Muscle of back (tissue), 11 donors: ENCODE data around the gene CDYL. TPM values are rescaled to one million over a fixed set of nuclear protein-coding genes. Genes with fewer than 3 reads are reported as not detected.

Experiments used
- DNase-seq, 3 donors: peaks; one replicate each; pipeline versions ENCODE4 v3.0.0 to v3.0.0-alpha.2; 2013
- polyA plus RNA-seq, 10 donors: library from polyadenylated mRNA; unstranded; fragments of 120-200 nt; gene quantifications; one replicate each; pipeline ENCODE4 v1.2.1, GENCODE V29; 2013; ENCODE audit not compliant: insufficient read length in 10 of 10

CDYL gene
- polyA plus RNA-seq, 10 donors = 16.2 to 22.5 (median 17.3) TPM

DNA sequence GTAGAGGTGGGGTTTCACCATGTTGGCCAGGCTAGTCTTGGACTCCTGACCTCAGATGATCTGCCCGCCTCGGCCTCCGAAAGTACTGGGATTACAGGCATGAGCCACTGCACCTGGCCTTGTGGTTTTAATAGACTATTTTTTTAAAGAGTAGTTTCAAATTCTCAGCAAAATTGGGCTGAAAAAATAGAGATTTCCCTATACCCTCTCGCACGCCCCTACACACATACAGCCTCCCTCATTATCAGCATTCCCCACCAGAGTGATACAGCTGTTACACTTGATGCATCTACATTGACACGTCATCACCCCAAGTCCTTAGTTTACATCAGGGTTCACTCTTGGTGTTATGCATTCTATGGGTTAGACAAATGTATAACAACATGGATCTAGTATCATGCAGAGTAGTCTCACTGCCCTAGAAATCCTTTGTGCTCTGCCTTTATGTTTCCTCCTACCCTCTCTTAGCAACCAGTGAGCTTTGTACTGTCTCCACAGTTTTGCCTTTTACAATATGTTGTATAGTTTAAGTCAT lies 103.6 kb downstream of the CDYL start:
- no peak for DNase-seq

DNA sequence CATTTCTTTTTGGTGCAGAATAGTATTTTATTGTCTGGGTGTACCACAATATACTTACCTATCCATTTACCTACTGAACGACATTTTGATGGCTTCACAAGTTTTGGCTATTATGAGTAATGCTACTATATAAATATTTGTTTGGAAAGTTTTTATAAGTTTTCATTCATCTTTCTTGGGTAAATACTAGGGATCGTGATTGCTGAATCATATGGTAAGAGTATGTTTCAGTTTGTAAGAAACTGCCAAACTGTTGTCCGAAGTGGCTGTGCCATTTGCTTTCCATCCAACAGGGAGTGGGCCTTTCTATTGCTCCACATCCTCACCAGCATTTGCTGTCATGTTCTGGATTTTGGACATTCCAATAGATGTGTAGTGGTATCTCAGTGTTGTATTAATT lies 104.2 kb downstream of the CDYL start:
- DNase-seq = no peak

DNA sequence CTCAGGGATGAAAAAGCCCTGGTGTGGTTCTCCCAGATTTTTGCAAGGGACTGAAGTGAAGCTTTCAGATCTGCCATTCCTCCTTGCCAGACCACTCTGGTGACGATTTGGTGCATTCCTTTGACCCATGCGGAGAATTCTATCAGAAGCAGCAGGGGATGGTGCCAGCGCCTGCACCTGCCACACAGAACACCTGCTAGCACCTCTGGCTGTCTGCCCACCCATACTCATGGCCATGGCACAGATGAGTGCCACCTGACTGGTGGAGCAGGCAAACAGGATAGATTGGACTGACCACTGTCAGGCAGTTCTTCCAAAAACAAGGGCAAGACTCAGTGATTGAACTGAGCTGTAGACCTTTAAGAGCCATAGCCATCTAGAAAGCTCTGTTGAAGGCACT lies 107.1 kb downstream of the CDYL start:
- DNase-seq = no peak

DNA sequence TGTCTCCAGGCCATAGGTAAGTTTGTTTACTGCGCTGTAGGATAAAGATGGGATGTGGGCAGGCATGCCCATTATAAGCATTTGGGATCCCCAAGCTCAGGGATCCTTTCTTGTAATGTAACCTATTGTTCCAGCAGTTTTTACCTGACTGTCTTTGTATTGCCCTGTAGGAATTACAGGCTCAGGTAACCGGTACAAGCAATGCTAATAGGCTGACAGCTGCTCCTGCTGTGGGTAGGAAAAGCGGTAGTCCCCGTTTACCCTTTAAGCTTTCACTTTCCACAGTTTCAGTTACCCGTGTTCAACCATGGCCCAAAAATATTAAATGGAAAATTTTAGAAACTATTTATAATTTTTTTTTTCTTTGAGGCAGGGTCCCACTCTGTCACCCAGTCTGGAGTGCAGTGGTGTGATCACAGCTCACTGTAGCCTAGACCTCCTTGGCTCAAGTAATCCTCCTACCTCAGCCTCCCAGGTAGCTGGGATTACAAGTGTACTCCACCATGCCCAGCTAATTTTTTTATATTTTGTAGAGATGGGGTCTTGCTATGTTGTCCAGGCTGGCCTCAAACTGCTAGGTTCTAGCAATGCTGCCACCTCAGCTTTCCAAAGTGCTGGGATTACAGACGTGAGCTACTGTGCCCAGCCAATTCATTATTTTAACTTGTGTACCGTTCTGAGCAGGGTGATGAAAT lies 108.6 kb downstream of the CDYL start:
- no peak for DNase-seq

DNA sequence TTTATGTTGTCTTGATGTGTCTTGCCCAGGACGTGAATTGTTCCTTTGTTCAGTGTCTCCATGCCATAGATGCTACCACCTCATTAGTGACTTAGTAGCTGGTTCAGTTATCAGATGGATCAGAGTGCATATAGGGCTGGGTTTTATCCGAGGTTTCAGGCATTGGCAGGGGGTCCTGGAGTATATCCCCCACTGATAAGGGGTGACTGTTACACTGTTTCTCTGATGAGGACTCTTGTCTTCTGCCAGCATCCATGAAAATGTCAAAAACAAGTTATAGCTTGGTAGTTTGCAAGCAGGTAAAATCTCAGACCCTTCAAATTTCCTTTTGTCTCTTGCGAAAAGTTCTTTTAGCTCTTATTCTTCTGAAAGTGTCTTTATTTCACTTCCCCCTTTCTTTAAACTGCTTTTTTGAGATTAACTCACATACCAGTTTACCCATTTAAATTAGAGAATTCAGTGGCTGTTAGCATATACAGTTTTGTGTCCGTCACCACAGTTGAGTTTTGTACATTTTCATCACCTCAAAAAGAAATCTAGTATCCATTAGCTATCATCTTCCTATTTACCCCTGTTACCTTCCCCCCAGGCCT lies 109.2 kb downstream of the CDYL start:
- no peak for DNase-seq

DNA sequence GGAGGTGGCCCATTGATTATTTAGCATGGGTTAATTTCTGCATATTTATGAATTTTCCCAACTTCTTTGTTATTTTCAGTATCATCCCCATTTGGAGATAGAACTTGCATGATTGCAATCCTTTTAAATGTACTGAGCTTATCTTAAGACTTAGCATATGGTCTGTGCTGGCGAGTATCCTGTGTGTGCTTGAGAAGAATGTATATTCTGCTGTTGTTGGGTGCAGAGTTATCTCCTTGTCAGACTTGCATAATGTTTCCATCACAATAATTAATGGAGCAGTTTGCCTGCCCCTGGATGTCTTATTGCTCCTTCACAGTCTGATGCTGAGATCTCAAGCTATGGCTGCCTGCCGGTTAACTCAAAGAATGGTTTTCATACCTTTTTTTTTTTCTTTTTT lies 112.6 kb downstream of the CDYL start:
- DNase-seq = no peak

DNA sequence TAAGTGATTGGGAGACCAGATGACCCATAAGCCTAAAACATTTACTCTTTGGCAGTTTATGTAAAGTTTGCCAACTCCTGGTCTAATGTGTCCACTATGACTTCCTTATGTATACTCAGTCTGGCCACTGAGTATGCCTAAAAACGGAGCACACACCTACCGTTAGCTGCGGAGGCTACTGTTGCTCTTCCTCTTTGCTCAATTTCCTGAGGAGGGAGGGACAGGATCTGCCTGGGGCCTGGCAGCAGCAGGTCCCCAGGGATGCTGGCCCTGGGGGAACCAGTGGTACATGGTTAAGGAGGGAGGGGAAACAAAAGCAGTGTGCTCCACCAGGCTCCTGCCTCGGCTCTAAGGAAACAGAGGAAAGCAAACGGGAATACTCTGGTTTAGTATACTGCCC lies 113.5 kb downstream of the CDYL start:
- DNase-seq = peak in 1 of 3 donors; percentile 19

DNA sequence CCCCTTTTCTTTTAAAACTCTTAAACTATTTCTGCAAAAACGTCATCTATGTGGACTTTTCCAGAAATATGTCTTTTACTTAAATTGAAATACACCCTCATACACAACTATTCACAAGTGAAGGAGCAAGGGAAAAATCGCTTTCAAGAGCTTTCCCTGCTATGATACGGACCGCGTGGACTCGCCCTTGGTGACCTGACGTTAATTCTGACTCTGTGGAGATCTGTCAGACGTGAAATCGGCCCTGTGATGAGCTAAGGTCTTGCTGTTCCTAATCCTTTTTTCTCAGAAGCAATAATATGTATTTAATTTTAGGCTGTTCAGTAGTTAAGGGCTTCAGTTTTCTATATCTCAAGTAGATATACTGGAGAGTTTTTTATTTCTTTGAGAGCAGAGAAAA lies 114.0 kb downstream of the CDYL start:
- DNase-seq = no peak

DNA sequence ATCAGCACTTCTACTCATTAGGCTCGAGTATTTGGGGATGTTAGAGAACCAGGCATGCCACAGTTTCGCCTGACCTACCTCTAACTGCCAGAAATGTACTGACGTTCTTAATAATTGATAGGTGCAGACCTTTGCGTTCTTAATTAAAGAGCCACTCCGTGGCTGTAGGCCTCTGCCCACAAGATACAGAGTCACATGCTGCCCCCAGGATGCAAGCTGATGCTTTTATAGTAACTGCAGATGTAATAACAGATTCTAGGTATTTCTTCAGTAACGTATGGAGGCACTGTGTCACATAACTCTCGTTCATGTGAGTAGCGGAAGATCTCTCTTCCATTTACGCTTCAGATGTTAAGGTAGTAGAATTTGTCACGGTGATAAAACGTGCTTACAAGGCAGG lies 114.4 kb downstream of the CDYL start:
- DNase-seq = no peak

DNA sequence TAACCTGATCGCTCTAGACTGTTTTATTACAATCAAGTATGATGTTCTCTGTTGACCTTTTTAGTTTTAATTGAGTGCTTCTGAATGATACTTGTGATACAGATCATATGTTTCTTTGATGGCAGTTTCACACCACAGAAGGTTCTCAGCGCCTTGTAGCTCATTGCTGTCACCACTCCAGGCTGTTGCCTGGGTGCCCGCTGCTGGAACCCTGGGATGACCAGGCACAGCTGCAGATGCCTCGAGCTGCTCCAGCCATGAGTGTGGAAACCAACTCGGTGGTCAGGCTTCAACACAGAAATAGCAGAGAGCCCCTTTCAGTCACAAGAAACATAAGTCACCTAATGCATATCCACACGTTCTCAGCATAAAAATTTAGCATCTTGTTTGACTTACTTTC lies 114.9 kb downstream of the CDYL start:
- DNase-seq = no peak

DNA sequence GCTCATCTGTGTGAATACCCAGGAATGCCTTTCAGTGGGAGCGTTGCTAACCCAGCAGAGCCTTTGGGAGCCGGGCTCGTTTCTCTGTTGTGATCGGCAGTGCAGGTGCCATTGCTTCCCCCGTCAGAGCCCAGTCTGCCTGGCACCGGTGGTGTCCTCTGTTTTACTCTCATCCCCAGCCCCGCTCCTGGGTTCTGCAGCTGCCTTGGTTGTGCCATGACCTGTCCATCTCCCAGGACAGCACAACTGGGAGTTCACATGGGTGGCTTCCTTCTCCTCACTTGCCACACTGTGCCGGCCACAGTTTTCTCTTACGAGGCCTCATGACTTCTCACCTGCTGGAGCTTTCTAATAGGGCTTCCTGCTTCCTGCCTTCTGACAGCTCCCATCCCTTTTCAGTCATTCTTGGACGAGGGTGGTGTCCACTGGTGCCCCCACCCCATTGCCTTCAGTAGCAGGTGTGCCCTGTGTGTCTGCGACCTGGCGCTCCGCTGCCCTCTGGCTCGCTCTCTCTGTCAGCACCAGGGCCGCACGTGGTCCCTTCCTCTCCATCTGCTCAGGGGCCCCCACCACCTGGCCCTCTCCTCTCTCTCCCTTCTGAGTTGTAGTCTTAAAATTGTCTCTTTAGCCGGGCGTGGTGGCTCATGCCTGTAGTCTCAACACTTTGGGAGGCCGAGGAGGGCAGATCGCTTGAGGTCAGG lies 116.7 kb downstream of the CDYL start:
- DNase-seq = no peak

DNA sequence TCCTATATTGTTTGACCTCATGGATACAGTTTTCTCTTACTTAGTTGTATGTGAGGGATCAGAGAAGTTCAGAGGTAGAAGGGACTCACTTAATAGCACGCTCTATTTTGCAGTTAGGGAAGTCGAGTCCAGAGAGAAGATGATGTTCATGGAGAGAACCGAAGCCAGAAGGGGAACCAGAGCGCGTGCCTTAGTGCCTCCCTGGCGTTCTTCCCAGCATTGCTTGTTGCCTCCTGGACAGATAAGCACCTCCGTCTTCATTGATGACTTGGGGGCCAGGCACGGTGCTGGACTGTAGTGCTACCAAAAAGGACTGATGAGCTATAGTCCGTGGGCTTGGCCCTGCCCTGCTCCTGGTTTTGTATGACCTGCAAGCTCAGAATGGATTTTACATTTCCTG lies 117.8 kb downstream of the CDYL start:
- no peak for DNase-seq

DNA sequence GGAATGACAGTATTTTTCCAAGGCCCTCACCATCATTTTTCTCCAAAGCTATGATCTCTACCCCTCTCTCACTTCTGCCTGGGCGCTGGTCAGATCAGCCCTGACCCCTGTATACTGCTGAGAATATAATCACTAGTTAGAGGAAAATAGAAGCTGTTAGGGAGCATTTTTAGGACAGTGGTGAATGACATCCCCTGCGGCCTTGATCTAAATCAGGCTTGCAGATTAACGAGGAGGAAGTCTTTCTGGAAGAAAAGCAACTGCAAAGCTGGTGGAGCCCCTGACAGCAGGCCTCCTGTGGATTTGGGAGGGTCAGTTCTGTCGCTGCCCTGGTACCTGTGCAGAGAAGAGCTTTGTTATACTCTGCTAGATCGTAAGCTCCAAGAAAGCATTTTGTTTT lies 119.8 kb downstream of the CDYL start:
- DNase-seq = no peak

DNA sequence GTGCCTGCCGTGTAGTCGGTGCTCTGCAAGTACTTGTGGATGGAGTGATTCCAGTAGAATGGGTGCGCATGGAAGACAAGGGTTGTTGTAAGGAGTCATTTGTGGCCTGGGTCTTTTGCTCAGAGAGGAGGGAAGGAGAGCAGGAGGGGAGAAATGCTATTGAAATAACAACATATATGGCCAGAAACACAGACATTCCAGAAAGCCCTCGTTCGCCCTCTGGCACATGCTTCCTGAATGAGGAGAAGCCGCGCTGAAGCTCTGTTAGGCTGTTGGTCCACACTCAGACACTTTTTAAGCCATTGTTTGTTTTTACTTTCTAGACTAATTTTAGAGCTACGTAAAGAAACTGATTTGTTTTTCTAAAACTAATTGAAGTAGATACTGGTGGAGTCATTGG lies 120.2 kb downstream of the CDYL start:
- no peak for DNase-seq

DNA sequence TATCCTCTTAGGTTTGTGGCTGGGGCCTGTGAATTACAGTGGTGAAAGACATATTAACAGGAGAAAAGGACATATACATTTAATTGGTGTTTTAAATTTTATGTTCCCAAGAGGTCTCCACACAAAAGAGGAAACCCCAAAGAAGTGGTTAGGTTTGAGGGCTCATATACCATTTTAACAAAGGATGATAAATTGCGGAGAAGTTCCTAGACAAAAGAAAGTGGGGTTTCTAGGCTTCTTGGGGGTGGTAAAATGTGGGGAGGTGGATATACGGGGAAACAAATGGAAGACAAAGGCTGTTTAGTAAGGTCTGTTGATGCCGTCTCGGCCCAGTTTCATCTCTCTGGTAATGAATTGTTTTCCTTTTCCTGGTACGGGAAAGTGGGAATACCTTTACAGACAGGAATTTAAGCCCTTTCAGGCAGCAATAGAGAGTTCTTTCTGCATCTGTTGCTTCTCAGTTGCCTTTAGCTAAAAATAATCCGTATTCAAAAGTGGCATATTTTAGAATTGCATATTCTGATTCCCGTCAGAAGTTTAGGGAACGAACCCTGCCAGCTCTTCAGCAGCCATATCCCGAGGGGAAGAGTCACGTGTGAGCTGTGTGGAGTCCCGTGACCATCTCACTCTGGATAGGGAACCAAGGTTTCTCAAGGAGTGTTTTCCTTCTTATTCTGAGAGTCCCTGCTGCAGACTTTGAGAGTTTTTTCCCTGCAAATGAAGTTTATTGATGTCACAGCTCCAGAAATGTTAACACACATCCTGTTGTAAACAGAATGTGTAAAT lies 123.2 kb downstream of the CDYL start:
- DNase-seq = no peak

DNA sequence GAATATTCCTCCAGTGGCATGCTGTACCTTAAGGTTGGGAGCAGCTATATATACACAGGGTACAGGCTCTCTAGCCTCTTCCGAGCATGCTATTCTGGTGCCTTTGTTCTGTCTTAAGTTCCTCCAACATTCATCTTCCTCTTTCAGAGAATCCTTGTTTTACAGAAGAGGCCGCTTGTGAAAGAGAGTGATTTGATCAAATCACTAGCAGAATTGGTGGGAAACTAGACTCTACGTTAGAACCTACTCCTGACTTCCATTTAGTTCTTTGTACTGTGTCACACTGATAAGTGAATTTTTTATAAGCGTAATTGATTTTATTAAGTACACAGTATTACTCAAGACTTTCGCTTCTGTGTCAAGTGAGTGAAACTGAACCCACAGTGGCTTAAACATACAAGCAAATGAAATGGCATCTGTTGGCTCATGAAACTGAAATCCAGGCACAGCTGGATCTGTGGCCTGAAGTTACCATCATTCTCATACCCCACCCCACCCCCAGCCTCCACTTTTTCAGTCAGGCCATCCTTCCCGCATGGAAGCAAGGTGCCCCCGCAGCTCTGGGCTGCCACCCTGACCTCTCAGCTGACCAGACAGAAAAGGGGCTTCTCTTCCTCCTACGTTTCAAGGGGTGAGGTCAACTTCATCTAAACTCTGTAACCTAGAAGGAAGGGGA lies 125.3 kb downstream of the CDYL start:
- DNase-seq = peak in 1 of 3 donors; percentile 21

DNA sequence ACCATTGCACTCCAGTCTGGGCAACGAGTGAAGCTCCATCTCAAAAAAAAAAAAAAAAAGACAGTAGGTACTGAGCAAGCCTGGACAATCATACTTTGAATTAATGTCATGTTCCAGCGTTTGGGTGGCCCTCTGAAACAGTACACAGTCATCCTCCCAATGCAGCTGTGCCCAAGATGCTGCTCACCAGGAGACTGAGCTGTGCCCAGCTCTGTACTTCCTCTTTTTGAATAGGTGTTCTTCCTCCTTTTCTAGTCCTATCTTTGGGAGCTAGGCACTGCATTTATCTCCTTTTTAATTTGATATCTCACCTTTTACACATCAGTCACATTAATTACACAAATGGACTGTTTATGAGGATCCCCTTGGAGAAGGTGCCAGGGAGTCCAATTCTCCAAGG lies 126.2 kb downstream of the CDYL start:
- no peak for DNase-seq

DNA sequence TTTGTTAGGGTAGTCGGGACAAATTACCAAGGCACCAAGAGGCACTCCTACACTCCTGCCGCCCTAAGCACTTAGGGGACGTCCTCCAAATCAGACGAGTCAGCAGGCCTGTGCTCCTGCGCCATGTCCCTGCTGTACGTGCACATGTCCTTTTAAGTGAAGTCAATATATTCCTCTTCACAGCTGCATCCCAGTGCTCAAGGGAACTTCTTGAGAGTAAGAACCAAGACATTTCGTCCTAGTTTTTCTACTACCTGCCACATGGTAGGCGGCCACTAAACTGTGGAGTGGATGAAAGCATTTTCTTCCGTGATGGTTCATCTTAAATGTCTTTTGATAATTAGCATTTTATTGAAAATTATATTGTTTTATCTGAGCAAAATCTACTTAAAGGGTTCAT lies 126.9 kb downstream of the CDYL start:
- peak in 1 of 3 donors; percentile 60 for DNase-seq

DNA sequence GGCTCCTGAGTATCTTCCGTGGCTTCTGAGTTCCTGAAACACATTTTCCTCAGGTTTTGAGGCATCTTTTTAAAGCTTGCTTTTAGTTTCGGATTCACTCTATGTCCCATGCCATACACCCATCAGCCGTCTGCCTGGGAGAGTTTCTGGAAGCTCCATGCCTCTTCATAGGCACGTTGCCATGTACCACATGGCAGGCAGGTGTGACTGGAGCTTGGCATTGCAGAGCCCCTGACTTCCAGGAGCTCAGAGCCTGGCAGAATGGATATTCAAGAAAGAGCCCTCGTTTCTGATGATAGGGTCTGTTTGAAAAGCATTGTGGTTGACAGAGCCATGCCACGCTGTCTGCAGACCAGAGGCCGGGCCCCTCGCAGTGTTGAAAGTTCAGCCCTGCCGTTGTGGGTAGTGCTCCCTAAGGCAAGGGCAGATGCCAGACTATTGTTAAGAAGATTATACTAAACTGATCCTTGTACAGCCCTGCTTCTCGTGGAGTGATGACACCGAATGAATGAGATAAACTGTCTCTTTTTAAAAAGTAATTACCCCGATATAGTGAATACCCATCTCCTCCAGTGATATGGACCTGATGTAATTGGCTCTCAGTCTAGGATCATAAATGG lies 127.7 kb downstream of the CDYL start:
- no peak for DNase-seq

DNA sequence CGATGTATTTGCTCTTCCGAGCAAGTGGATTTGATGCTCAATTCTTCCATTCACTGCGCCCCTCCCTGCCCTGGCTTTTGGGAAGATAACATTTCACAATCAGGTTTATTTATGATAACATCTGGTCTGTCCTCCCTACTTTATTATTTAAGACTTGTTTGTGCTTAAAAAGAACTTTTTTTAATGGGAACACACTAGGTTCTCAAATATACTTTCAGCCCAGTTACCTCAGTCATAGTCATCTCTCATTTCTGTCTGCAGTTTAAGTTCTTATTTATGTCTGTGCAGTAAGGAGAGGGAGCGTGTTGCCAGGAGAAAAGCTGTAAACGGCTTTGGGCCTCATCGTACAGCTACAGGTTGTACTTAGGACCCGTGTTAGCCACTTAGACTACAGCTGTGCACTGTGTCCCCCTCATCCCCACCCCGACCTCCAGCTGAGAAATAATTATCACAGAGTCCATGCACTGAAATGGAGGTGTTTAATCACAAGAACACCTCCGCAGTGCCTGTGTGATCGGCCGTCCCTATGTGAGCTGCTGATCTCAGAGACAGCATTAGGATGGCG lies 128.3 kb downstream of the CDYL start:
- DNase-seq = no peak

DNA sequence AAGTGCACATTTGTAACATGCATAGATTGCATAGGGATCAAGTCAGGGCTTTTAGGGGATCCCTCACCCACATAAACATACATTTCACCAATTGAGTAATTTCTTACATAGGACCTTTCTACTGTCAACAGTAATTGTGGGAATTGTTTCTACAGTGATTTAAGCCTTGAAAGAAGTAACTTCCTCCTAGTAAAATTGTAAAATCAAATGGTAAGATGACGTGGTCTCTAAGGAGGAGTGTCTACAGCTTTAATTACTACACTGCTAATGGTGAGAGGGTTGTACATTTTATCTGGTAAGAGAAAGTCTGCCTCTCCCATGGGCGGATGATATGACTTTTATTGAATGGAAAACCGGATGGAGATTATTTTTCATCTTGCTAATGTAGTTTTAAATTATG lies 129.6 kb downstream of the CDYL start:
- DNase-seq = no peak
